HL-60/S4 treated with phorbol 12-myristate 13-acetate at 8.2 ng/mL for 4 days and 3 days (cell line): ENCODE results near the gene SLC12A8.

Experiments
- in situ Hi-C: fragments of 300-500 bp; cut with MboI; formaldehyde crosslinking; loops from 2 replicates; pipeline ENCODE4 v1.15.0; 2022; ENCODE audit warnings: low sequenced_read_pairs

Gene SLC12A8

DNA sequence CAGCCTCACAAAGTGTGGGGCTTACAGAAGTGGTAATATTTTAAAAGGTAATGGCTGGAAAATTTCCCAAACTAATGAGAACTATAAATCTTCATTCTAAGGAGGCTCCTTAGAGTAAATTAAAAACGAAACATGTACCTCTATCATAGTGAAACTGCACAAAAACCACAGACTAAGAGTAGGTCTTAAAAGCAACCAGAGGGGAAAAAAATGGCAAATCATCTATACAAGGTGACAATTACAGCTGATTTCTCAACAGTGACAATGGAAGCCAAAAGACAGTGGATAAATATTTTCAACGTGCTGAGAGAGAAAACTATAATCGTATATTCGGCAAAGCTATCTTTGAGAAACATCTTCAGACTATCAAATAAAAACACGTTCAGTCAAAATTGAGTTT lies 177.3 kb downstream of the SLC12A8 start:
- in situ Hi-C loops: no loop called here

DNA sequence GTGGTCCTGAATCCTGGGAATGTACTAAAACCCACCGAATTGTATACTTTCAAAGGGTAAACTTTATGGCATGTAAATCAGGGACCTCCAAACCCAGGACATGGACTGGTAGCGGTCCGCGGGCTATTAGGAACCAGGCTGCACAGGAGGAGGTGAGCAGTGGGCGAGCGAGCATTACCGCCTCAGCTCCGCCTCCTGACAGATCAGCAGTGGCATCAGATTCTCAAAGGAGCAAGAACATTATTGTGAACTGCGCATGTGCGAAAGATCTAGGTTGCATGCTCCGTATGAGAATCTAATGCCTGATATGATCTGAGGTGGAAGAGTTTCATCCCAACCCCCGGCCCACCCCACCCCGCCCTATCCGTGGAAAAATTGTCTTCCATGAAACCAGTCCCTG lies 178.9 kb downstream of the SLC12A8 start:
- in situ Hi-C loops: no loop called here

GRCh38 chr3:125033135-125033534 lies 179.4 kb downstream of the SLC12A8 start:
- in situ Hi-C loops: no loop called here

GRCh38 chr3:125032683-125033082 lies 179.9 kb downstream of the SLC12A8 start:
- in situ Hi-C loops: no loop called here
